Activated naive CD4-positive, alpha-beta T cell treated with anti-CD3 and anti-CD28 coated beads, Interleukin-2, amount 50 U/mL, for 72 hours (primary cell): ENCODE measurements around the gene CPNE4. TPM values are rescaled to one million over a fixed set of nuclear protein-coding genes. Genes with fewer than 3 reads are reported as not detected.
"Not testable (repeated sequence)": the region's sequence is repeated elsewhere in the genome, so short reads cannot be mapped to it uniquely, and the experiment has no call there.

Source experiments
- ATAC-seq, 2 donors: fragments of 150-1000 bp; cut with Tn5 transposase; 2 replicates each; pipeline ENCODE4 v1.10.0; 2021; ENCODE audit warnings: mild to moderate bottlenecking in 2 of 2, moderate library complexity in 2 of 2
- DNase-seq, 2 donors: peaks; one replicate each; pipeline ENCODE4 v3.0.0; 2021 to 2022; ENCODE audit warnings: low spot score in 2 of 2
- H3K27ac Mint-ChIP-seq, 2 donors: one replicate each; pipeline ENCODE4 v1.8.0; 2022; ENCODE audit warnings: mild to moderate bottlenecking in 2 of 2, mixed read lengths in 2 of 2
- H3K36me3 Mint-ChIP-seq, 2 donors: one replicate each; pipeline ENCODE4 v1.8.0; 2022; ENCODE audit warnings: mixed read lengths in 2 of 2
- H3K9me3 Mint-ChIP-seq, 2 donors: one replicate each; pipeline ENCODE4 v1.8.0; 2022; ENCODE audit warnings: mixed read lengths in 2 of 2
- total RNA-seq, 2 donors: library from RNA; stranded (reverse); gene quantifications; one replicate each; pipeline ENCODE4 v1.2.3, GENCODE V29; 2022

The CPNE4 gene
- total RNA-seq, 2 donors from 2014 or later = 0.07 TPM; not detected in 1

GRCh38 chr3:131989318-131989717, 45.5 kb downstream of the CPNE4 start:
- no peak overlapping the region for H3K27ac Mint-ChIP-seq
- ATAC-seq (no peak), DNase-seq (no peak)
- peaks cover 4 to 6% of the 10 kb centered on the region in 2 donors for H3K36me3 Mint-ChIP-seq
- peaks cover 8 to 10% of the 10 kb centered on the region in 2 donors for H3K9me3 Mint-ChIP-seq

- Mint-ChIP-seq H3K9me3 (peaks cover 8 to 10% of the 10 kb centered on the region in 2 donors), H3K36me3 (peaks cover 4 to 6% of the 10 kb centered on the region in 2 donors), H3K27ac (no peak overlapping the region)
- ATAC-seq (no peak), DNase-seq (no peak)
Observed at GRCh38 chr3:131988209-131988608, 46.6 kb downstream of the CPNE4 start.

GRCh38 chr3:131983689-131984088, 51.1 kb downstream of the CPNE4 start:
- H3K9me3 Mint-ChIP-seq = peaks cover 7 to 19% of the 10 kb centered on the region in 2 donors
- ATAC-seq = no peak
- no peak for DNase-seq

GRCh38 chr3:131981323-131981722, 53.5 kb downstream of the CPNE4 start:
- no peak for ATAC-seq
- H3K36me3 Mint-ChIP-seq = peaks cover 0 to 14% of the 10 kb centered on the region in 2 donors
- no peak overlapping the region for H3K27ac Mint-ChIP-seq
- H3K9me3 Mint-ChIP-seq = peaks cover 10 to 21% of the 10 kb centered on the region in 2 donors
- no peak for DNase-seq

More at GRCh38 chr3:131983689-131984088, 51.1 kb downstream of the CPNE4 start:
- Mint-ChIP-seq H3K36me3 (peaks cover 0 to 14% of the 10 kb centered on the region in 2 donors), H3K27ac (no peak overlapping the region)

DNA sequence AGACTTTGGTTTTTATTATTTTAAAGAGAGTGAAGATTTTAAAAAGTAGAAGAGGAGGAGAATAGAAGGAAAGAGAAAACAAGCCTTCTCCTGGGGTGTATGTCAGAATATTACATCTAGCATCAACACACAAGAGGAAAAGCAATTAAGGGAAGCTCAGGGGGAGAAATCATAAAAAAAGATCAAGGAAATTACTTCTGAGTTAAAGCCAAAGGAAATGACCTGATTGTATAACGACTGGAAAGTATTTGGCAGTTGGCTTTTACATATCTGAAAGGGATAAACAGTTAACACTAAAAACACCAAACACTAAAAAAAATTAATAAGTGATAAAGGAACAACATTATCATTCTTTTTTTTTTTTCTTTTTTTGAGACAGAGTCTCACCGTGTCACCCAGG, 58.4 kb downstream of the CPNE4 start:
- peaks cover 0 to 14% of the 10 kb centered on the region in 2 donors for H3K36me3 Mint-ChIP-seq
- no peak for DNase-seq
- no peak for ATAC-seq
- H3K9me3 Mint-ChIP-seq = peaks cover 14% of the 10 kb centered on the region in 2 donors
- H3K27ac Mint-ChIP-seq = no peak overlapping the region

GRCh38 chr3:131975047-131975446, 59.8 kb downstream of the CPNE4 start:
- DNase-seq (no peak), ATAC-seq (no peak)
- Mint-ChIP-seq H3K36me3 (peaks cover 0 to 6% of the 10 kb centered on the region in 2 donors), H3K27ac (no peak overlapping the region), H3K9me3 (peaks cover 8 to 9% of the 10 kb centered on the region in 2 donors)

DNA sequence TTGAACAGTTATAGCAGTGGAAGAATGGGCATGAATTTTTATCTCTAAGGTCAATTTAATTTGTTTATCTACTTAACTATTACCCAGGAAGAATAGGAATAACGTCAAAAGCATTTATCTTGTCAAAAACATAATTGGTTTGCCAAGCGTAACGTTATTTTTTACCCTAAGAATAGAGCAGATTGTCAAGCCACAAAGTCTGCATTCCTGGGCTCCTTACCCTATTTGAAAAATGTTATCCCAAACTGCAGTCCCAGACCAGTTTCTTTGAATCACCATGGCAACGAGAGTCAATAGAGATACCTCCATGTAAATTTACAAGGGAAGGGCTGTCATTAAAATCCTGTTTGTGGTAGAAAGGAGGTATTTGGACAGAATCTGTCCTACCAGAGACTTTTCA, 61.1 kb downstream of the CPNE4 start:
- no peak for ATAC-seq
- no peaks in the 10 kb centered on the region for H3K36me3 Mint-ChIP-seq

GRCh38 chr3:131972550-131972949, 62.3 kb downstream of the CPNE4 start:
- ATAC-seq = no peak
- no peak overlapping the region for H3K27ac Mint-ChIP-seq
- H3K9me3 Mint-ChIP-seq = peaks cover 0 to 4% of the 10 kb centered on the region in 2 donors
- DNase-seq = no peak
- no peaks in the 10 kb centered on the region for H3K36me3 Mint-ChIP-seq

More for the DNA sequence above, 61.1 kb downstream of the CPNE4 start:
- no peak overlapping the region for H3K27ac Mint-ChIP-seq
- no peak for DNase-seq
- H3K9me3 Mint-ChIP-seq = peaks cover 3 to 7% of the 10 kb centered on the region in 2 donors

DNA sequence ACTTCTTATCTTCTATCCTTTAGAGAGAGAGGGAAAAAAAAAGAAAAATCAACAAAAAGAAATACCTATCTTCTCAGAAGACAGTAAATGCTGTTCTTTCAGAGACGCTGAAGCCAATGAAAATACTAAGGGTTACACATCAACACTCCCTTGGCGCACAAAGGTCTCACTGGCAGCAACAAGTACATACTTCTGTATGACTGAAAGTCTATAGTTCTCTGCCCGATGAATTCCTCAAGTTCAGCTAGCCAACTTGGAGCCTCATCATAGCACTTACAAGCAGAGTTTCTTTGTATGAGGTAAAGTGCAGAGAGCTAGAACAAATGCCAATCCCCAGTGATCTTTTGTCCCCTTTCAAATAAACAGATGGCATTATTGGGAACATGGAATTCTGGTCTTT, 62.7 kb downstream of the CPNE4 start:
- DNase-seq (no peak), ATAC-seq (no peak)

GRCh38 chr3:131963442-131963841, 71.4 kb downstream of the CPNE4 start:
- not testable (repeated sequence) for DNase-seq, H3K27ac Mint-ChIP-seq, ATAC-seq
- Mint-ChIP-seq H3K9me3 (peaks cover 10 to 12% of the 10 kb centered on the region in 2 donors), H3K36me3 (peaks cover 0 to 11% of the 10 kb centered on the region in 2 donors)

More for the DNA sequence above, 62.7 kb downstream of the CPNE4 start:
- Mint-ChIP-seq H3K27ac (no peak overlapping the region), H3K9me3 (peaks cover 0 to 4% of the 10 kb centered on the region in 2 donors), H3K36me3 (no peaks in the 10 kb centered on the region)

DNA sequence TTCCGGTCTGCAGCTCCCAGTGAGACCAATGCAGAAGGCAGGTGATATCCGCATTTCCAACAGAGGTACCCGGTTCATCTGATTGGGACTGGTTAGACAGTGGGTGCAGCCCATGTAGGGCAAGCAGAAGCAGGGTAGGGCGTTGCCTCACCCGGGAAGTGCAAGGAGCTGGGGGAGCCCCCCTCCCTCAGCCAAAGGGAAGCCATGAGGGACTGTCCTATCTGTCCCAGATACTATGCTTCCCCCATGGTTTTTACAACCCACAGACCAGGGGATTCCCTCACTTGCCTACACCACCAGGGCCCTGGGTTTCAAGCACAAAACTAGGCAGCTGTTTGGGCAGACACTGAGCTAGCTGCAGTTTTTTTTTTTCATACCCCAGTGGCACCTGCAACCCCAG, 71.8 kb downstream of the CPNE4 start:
- no peak for ATAC-seq
- Mint-ChIP-seq H3K9me3 (peaks cover 10 to 12% of the 10 kb centered on the region in 2 donors), H3K36me3 (peaks cover 0 to 11% of the 10 kb centered on the region in 2 donors), H3K27ac (no peak overlapping the region)
- no peak for DNase-seq

DNA sequence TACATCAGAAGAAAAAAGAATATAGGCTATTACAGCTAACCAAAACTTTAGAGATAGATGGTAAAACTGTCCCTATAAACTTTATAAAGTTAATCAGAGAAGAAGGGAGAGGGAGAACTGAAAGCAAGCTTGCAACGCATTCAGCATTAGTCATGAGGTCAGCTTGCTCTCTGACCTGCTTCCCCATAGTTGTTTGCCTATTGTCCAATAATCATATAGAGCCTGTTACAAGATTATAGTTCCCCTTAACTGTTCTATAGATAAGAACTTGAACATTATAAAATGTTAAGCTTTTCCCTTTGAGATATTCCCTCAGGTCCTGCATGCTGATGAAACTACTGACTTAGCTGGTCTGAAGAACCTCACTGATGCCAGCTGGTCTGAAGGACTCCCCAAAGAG, 74.5 kb downstream of the CPNE4 start:
- H3K27ac Mint-ChIP-seq = no peak overlapping the region
- H3K9me3 Mint-ChIP-seq = peaks cover 0 to 5% of the 10 kb centered on the region in 2 donors
- no peak for DNase-seq
- H3K36me3 Mint-ChIP-seq = peaks cover 0 to 3% of the 10 kb centered on the region in 2 donors
- ATAC-seq = no peak

DNA sequence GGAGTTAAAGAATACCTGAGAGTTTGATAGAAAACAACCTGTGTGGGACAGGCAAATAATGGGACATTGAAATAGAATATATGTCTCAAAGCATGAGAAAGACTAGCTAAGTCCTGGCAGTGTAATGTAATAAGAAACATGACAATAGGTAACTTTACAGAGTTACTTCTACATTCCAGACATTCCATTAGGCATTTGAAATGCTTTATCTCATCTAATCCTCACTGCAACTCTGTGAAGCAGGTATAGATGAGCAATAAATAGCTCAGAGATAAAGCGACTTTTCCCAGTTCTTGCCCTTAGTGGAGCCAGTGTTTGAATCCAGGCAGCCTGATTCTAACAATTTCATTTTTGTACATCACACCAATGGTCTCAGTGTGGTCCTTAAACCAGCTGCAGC, 76.8 kb downstream of the CPNE4 start:
- Mint-ChIP-seq H3K9me3 (no peaks in the 10 kb centered on the region), H3K36me3 (no peaks in the 10 kb centered on the region), H3K27ac (no peak overlapping the region)
- DNase-seq (no peak), ATAC-seq (no peak)

DNA sequence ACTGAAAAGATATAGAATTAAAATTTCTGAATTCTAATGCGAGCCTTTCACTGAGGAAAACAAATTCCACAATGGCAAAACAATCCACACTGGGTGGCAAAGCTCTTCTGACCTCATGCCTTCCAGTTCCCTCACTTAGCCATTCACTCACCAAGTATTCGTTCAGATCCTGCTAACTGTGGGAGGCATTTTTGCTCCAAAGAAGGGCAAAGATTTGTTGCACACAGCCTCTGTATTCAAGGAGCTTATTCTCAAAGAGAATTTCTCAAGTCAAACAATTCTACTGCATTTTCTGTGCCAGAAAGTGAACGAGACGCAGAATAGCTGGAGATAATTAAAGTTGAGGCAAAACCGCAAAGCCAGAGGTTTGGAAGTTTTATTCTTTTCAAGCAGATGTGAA, 77.3 kb downstream of the CPNE4 start:
- no peak overlapping the region for H3K27ac Mint-ChIP-seq
- no peaks in the 10 kb centered on the region for H3K9me3 Mint-ChIP-seq
- H3K36me3 Mint-ChIP-seq = no peaks in the 10 kb centered on the region

GRCh38 chr3:131948806-131949205, 86.0 kb downstream of the CPNE4 start:
- ATAC-seq = no peak
- DNase-seq = no peak
- H3K27ac Mint-ChIP-seq = no peak overlapping the region
- H3K36me3 Mint-ChIP-seq = no peaks in the 10 kb centered on the region
- H3K9me3 Mint-ChIP-seq = no peaks in the 10 kb centered on the region

More for the DNA sequence above, 77.3 kb downstream of the CPNE4 start:
- DNase-seq = no peak
- ATAC-seq = no peak

DNA sequence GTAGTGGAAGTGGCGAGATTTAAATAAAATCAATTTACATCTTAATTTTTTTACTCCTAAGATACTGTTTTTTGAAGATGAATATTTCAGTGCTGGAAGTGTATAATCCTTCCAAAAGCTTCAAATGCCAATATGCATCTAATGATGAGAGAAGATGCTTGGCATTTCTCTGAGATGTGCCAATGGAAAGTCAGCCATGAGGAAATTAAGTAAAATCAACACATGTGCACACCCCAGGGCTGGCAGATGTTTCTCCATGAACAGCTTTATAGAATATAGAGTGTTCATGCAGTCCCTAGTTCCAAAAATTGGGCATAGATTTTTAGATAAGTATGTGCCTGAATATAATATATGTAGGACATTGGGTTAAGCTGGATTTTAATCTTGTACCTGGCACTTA, 90.1 kb downstream of the CPNE4 start:
- no peak for ATAC-seq
- H3K27ac Mint-ChIP-seq = no peak overlapping the region
- no peaks in the 10 kb centered on the region for H3K9me3 Mint-ChIP-seq
- no peak for DNase-seq
- no peaks in the 10 kb centered on the region for H3K36me3 Mint-ChIP-seq

DNA sequence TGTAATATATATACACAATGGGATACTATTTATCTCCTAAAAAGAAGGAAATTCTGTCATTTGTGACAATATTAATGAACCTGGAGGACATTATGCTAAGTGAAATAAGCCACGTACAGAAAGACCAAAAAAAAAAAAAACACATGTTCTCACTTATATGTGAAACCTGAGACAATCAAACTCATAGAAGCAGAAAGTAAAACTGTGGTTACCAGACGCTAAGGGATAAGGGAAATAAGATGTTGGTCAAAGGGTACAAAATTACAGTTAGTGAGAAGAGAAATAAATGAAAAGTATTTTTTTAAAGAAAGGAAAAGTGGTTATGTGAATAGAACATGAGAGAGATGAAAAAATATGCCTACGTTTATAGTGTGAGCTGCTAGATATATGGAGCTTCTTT, 101.1 kb downstream of the CPNE4 start:
- H3K27ac Mint-ChIP-seq = no peak overlapping the region

DNA sequence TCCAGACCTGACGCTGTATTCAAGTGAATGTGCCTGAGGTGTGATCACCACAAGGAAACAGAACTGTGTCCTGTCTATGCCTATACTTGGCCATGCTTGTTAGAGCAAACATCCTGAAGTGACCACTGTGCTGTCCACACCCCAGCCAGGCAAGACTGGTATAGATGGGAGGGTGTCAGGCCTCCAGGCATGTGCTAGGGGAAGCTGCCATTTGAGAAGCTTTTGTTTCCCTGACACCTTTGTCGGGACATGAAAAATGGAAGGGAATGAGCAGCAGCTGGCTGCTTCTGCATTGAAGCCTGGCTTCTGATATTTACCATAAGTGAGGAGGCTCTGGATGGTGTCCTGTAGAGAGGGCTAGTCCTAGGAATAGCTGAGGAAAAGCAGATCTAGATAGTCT, 106.2 kb downstream of the CPNE4 start:
- no peak for DNase-seq
- H3K36me3 Mint-ChIP-seq = peaks cover 0 to 4% of the 10 kb centered on the region in 2 donors
- H3K9me3 Mint-ChIP-seq = no peaks in the 10 kb centered on the region
- no peak for ATAC-seq
- H3K27ac Mint-ChIP-seq = no peak overlapping the region

More for the DNA sequence above, 101.1 kb downstream of the CPNE4 start:
- Mint-ChIP-seq H3K36me3 (peaks cover 0 to 9% of the 10 kb centered on the region in 2 donors), H3K9me3 (peaks cover 0 to 7% of the 10 kb centered on the region in 2 donors)
- ATAC-seq (no peak), DNase-seq (no peak)
